NCI-H2227 (cell line): ENCODE data around the gene UBAP1L.
A peak's percentile ranks its signal among the peaks of the same experiment; 100 is the strongest.

Experiments used
- DNase-seq: peaks from one replicate; lab custom pipeline; 2025; ENCODE audit not compliant: unreplicated experiment; lab: John Stamatoyannopoulos, UW

The UBAP1L gene

DNA sequence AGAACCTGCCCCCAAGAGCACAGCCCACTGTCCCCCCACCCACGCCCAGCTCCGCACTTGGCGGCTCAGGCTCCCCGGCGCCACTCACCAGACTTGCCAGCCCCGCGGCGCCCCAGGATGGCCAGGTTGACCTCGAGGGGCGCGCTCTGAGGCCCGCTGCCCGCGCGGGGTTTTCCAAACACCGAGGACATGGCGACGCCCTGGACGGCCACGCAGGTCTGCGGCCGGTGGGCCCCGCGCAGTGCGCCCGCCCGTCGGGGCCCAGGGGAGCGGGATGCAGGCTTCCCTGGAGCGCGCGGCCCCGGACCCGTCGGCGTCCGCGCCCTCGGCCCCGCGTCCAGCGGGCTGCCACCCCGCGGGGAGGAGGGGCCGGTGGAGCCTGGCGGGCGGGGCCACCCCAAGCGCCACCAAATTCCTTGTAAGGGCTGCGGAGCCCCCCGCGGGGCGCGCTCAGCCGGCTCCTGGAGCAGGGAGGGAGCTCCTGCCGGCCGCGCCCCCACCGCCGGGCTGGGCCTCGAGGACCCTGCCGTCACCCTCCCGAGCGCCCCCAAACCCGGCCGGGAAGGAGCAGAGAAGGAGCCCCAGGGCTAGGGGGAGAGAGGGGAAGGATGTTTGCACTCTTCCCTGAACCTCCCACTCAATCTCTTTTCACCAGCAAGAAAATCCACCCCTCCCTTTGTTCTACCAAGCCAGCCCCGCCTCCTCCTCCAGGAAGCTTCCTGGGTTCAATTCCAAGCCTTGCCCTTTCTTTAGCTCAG lies 47.2 kb downstream of the UBAP1L start, which contains the start of gene RASL12:
RASL12 (minus strand) TSS at position 347 of the 758 bp plus-strand sequence; CDS start at position 191, 156 bp downstream.
- no peak for DNase-seq

DNA sequence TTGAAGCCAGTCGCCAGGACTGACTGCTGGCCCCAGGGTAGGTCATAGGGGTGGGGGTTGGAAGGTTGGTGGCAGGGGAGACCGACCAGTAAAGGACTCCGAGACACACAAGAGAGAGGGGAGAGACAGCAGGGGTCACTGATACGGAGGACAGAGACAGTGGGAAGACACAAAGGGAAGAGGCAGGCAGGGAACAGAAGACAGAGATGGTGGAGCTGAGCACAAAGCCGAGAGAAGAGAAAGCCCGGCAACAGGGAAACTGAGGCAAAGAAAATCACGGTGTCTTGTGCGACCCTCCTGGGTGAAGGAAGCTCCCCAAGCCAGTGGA lies 47.7 kb downstream of the UBAP1L start:
- DNase-seq = no peak

DNA sequence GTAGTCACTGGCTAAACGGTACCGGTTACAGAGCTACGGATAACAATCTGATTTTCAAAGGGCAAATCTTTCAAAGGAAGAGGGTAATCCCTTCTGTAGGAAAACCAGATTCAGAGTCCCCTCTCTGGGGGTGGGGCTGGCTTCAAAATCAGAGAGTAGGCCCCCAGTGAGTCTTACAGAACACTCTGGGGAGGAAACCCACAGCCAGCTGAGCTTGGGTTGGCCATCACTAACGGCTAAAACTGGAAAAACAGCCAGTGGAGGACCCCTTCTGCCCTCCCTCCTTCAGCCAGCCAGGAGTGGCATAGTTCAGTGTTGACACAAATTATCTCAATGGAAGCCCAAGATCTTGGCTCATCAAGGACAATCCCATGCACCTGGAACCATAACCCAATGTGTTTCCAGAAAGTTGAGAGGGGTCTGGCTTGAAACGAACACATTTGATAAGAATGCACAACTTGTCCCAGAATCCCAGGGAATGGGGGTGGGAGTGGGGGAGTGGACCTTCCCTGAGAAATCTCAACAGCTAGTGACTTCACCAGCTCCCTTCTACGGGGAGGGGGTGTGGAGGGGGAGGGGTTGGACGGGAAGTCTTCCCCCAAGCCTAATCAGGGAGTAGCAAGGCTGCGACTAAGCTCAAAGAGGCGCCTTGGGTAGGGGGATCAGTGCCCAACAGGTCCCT lies 48.2 kb downstream of the UBAP1L start:
- DNase-seq = no peak

DNA sequence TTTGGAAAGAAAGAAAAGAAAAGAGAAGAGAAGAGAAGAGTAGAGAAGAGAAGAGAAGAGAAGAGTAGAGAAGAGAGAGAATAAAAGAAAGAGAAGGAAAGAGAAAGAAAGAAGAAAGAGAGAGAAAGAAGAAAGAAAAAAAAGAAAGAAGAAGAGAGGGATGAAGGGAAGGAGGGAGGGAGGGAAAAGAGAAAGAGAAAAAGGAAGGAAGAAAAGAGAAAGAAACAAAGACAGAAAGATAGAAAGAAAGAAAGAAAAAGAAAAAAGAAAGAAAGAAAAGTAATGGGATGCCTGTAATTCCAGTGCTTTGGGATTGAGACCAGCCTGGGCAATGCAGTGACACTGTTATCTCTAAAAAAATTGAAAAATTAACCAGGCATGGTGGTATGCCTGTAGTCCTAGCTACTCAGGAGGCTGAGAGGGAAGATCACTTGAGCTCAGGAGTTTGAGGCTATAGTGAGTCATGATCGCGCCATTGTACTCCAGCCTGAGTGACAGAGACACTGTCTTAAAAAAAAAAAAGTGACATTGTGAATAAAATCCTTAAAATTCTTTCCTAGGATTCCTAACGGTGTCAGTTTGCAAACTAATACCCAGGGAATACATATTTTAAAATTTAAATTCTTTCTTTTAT lies 48.9 kb downstream of the UBAP1L start:
- DNase-seq = no peak

DNA sequence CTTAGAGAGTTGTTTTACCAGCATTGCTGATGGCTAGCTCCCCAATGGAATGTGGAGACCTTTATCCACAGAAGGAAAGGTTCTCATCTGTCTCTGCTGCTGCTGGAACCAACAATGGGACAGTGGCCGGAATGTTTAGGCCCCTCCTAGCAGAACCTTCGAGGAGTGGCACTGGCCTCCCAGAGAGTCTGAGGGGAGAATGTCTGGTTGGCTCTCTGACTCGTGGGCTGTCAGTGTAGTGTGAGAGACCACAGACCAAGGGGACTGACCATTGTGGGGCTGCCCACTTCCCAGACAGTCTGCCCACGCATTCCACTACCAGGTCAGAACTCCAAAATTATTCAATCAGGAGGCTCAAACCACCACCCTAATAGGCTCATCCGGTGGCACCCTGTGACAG lies 52.3 kb downstream of the UBAP1L start:
- DNase-seq = no peak

DNA sequence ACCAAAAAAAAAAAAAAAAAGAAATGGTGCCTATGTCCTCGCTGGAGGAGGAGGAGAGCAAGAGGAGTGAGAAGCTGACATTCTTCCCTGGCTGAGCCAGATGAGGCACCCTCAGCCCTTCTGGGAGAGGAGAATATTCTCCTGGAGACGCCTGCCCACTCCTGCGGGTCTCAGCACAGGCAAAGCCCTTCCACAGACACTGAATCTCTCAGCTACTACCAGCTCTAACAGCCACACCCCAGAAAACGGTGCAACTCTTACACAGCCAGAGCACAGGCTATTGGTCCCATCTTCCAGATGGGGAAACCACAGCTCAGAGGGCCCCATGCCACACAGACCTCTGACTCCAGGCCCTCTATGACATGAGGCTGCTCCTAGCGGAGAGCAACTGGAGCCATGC lies 52.9 kb downstream of the UBAP1L start:
- DNase-seq = no peak

DNA sequence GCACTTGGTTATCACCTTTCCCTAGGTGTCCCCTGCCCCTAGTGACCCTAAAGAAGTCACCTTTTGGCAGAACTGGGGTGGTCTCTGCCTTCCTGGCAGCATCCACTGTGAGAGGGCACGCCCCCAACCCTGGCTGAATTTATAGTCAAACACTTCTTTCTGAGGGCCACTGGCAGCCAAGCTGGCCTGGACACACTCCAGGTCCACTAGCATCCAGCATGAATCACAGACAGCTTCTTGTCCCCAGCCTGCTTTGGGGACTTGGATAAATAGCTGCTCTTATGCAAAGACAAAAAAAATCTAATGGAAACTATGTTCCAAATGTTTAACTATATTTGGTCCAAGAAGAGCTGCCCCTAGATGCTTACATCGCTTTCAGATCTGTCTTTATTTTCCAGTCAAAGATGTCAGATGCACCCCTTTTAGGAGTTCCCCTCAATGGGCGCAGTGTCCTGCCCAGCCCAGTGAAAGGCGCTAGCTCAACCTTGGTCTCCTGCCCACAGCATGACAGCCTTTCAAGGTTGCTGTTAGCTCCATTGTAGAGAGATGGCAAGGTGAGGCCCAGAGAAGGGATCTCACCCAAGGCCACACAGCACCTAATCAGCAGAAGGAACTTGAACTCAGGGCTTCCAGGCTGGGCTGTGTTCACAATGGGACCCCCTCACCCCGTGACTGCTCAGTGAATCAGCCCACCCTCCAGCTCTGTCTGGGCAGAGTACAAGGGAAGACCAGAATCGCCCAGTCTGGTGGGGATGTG lies 54.2 kb downstream of the UBAP1L start:
- DNase-seq = no peak

DNA sequence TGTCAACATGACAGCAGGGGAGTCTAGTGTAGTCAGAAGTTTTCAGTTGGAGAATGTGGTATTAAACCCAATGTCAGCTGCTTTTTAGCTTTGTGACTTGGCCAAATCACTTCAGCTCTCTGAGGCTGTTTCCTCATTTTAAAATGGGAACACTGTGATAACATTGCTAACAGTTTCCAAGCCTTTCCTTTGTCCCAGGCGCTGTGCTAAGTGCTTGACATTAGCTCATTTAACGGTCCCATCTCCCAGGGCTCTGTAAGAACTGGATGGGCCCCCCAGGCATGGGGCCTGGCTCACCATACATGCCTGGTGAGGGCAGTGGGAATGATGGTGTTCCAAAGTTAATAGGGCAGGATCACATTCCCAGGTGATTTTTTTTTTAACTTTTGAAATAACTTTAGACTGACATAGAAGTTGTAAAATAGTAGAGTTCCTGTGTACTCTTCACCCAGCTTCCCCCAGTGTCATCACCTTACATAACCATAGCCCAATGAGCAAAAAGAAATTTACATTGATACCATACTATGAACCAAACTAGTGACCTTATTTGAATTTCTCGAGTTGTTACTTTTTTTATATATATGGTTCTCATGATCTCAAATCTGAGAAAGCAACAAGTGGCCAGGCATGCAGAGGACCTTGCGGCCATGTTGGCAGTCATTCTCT lies 54.9 kb downstream of the UBAP1L start:
- no peak for DNase-seq

DNA sequence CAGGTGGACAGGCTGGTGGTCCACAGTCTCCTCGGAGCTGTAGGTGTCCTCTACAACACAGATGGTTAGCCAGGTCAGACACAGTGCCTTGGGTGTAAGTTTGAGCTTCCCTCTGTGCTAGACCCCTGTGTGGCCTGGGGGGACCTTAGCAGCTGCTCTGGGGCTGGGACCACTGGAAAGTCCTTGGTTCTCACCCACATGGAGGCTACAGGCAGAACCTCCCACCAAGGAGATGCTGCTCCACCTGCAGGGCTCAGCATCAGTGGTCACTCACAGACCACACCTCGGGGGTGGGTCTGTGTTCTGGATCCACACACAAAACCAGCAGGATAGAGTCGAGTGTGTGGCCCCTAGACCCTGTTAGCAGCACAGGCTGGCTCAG lies 55.6 kb downstream of the UBAP1L start:
- no peak for DNase-seq

DNA sequence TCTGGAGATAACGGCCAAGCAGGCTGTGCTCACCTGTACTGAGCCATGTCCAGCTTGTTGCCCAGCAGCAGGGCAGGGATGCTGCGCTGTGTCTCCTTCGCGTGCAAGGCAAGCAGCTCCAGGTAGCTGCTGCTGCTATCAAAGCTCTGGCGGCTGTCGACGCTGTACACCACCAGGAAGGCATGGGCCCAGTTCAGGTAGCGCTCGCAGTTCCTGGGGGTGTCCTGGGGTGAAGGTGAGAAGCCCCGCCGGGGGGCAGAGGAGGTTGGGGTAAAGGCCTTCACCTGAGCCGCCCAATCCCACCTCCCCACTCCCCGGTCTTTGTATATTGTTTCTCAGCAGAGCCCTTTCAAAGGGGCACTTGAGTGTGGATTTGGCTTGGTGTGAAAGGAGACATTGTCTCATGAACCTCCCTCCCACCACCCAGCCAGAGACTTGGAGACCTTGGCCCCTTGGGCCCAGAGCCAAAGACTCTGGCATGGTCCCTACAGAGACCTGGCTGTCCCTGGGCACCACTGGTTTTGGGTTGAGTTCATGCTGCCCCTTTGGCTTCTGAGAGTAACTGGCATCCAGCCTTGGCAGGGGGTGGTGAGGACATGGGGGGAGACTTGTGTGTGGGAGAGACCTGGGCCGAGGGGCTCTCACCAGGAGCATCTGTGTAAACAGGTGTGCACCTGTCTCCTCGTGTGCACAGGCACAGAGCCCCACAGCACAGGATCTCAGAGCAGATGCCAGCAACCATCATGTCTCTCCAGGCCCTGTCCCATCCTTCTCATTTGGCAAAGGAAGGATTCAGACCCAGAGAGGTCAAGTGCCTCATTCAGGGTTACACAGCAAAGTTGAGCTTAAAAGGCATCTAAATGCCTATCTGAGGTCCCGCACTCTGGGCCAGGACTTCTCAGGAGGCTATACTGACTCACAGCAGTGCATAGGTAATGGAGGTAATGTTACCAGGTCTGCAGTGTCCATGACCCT lies 56.3 kb downstream of the UBAP1L start:
- no peak for DNase-seq

DNA sequence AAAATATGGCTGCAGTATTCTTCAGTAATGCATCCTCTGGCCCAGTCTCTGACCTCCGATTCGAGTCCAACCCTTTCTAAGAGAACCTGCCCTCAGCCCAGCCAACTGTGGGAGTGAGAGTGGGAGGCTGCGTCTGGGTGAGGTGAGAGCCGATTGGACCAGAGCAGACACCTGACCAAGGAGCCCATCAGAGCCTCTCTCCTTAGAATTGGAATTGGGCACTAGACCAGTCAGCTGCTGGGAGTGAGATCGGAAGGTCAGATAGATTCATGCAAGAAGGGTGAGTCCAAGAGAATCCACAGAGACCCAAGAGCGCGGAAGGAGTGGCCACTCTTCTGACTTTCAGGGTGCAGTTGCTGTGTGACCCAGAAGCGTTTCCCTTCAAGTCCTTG lies 57.5 kb downstream of the UBAP1L start:
- no peak for DNase-seq

DNA sequence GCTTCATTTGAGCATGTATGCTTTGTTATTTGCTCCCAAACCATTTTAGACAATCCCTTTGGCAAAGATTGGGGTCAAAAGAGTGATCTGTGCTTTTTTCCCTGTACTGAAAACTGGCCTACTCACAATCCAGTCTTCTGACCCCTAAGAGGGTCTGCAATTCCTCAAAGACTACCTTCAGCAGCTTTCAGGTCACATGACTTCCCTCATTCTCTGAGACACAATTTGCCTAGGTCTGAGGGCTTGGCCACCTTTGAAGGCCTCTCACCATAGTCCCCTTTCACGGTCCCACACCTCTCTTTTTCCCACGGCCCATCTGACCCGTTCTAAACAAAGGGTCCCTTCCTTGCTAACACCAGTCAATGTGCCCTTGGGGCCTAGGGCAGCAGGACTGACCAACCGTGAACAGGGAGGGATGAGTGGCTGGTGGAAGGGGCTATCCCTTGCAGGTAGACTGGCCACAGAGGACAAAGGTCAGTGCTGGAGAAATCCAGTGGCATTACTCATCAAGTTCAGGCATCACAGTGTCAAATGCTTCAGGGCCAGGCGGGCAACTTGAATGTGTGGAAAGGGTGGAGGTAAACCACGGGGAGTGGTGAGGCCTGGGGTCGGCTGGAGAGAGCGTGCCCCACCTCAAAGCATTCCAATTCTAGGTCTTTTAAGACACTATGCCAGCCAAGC lies 58.0 kb downstream of the UBAP1L start:
- DNase-seq = no peak

DNA sequence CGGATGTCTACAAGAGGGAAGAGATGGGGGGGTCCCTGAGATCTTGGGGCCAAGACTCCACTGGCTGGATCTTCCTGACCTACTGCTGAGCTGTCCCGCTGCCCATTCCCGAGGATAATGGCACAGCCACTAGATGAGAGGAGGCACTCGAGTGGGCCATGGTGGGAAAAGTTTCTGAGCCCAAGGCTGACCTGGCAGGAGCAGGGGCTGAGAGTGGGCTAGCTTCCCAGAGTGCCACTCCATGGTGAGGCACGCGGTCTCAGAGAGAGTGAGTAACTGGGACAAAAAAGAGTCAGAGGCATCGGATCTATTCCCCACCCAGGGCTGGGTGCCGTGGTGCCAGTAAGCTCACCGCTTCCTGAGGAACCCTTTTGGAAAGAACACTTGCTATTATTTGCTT lies 58.9 kb downstream of the UBAP1L start:
- no peak for DNase-seq

DNA sequence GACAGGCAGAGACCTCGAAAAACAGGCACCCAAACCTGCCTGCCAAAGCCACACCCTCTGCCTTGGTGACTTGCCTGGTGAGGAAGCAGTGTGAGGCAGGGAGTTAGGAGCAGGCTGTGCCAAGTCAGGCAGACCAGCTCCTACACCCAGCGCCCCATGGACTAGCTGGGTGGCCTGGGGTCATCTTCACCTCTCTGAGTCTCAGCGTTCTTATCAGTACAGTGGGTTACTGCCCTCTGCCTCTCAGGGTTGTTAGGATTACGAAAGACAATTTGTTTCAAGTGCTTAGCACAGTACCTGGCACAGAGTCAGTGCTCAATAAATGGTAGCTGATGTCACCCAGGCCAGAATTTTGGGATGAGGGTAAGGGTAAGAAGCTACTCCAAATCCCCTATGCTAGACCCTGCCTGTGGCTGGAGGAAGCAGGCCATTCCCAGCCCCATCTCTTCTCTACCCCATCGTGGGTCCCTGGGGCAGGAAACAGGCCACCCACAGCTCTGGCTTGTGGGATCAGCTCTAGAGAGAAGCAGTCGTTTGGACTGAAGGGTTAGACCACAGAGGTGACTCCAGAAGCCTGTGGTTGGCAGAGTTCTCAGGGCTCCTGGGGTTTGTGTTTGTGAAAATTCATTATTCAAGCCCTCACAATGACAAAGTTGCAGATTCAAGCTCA lies 59.7 kb downstream of the UBAP1L start:
- DNase-seq = no peak

DNA sequence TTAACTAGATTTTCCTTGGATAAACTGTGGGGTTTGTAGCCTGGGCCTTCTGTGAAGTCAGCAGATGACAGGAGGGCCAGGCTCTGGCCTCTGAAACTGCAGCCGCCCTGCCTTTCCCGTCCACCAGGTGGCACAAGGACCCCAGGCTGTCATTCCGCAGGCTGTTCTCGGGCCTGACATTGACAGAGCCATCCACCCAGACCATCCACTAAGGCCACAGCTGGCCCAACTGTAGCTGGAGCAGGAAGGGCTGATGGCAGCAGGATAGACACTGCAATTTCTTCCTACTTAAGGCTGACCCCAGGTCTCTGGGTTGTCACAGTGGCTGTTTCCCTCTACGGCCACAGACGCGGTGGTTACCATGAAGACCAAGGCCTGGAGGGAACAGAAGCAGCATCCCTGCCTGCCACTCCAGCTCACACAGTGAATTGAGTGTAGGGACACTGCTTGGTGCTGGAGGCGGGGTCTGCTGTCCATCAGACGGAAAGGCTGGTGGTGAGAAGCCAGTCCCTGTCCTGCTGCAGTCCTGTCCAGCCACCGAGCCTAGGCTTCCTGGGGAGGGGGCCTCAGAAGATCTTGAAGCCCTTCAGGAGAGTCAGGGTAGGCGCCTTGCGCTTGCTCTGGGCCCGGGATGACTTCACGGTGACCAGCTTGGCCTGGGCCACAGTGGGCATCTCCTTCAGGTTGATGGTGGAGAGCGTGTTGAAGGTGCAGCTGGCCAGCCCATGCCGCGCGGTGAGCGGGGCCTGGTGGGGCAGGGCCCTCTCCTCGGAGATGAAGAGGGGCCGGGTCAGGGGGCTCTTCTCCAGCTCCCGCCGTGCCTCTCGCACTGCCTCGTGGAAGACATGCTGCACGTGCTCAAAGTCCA lies 60.4 kb downstream of the UBAP1L start:
- peak; percentile 74 for DNase-seq

DNA sequence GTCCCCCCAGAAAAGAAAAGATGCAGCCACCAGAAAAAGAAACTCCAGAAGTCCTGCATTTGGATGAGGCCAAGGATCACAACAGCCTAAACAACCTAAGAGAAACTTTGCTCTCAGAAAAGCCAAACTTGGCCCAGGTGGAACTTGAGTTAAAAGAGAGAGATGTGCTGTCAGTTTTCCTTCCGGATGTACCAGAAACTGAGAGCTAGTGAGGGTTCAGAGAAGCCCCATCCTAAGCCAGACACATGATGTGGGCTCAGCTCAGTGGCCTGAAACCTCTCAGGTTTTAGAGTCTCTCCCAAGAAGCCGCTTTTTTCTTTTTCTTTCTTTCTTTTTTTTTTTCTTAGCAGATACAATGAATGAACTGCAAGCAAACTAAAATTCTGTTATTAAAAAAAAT lies 62.0 kb downstream of the UBAP1L start:
- no peak for DNase-seq

DNA sequence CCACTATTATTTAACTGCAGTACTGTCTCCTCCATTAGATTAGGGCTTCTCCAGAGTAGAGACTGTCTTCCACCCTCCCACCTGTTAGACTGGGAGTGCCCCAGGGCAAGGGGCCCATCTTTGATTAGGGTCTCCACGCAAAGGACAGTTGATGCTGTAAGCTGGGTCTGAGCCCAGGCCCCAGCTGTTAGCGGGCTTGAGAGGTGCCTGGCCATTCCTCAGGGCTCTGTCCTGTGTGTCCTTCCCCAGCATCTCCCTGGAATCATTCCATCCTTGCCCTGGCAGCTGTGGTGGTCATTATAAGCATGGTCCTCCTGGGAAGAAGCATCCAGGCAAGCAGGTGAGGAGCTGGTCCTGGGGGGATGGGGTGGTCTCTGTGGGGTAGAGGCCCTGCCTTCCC lies 63.7 kb downstream of the UBAP1L start:
- no peak for DNase-seq

DNA sequence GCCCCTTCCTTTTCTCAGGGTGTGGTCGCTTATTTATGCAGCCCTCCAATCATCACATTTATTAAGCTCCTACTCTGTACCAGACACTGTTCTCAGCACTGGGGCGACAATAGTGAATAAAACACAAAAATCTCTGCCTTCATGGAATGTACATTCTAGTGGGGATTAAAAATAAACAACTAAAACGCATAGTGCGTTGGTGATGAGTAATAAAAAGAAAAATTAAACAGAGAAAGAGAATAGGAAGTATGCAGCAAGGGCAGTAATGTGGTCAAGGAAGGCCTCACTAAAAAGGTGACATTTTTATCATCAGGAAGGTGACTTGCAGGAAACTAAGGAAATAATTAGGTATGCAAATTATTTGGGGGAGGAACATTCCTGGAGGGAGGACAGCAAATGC lies 64.7 kb downstream of the UBAP1L start:
- DNase-seq = no peak
